Psoas muscle (tissue), 8 donors: ENCODE measurements around the gene ADAMTS3. TPM values are rescaled to one million over a fixed set of nuclear protein-coding genes. Genes with fewer than 3 reads are reported as not detected.

Experiments used
- ATAC-seq, 4 donors: fragments of 200-7000 bp; cut with Tn5 transposase; one replicate each; pipeline ENCODE4 v1.9.1; 2020; ENCODE audit warnings: moderate library complexity in 3 of 4, mild to moderate bottlenecking in 2 of 4
- DNase-seq, 2 donors: peaks; one replicate each; pipeline ENCODE4 v3.0.0-alpha.2; 2020
- H3K27ac ChIP-seq: fragments of 200-600 bp; one replicate; pipeline ENCODE4 v1.8.0; 2022
- H3K27me3 ChIP-seq, 3 donors: fragments of 200-600 bp in 1 of 3; one replicate each; pipeline versions ENCODE4 v1.6.1 to v1.8.0; 2013 to 2022; ENCODE audit warnings: low read length in 2 of 3, mild to moderate bottlenecking in 2 of 3, moderate library complexity in 1 of 3; ENCODE audit not compliant: insufficient read depth in 3 of 3
- H3K36me3 ChIP-seq, 2 donors: fragments of 200-600 bp in 1 of 2; one replicate each; pipeline versions ENCODE4 v1.6.1 to v1.8.0; 2013 to 2022; ENCODE audit warnings: low read depth in 1 of 2, mild to moderate bottlenecking in 1 of 2, moderate library complexity in 1 of 2; ENCODE audit not compliant: insufficient read depth in 1 of 2
- H3K4me1 ChIP-seq: fragments of 200-600 bp; one replicate; pipeline ENCODE4 v1.8.0; 2022
- H3K4me3 ChIP-seq: fragments of 200-600 bp; one replicate; pipeline ENCODE4 v1.8.0; 2022; ENCODE audit warnings: mild to moderate bottlenecking
- H3K9me3 ChIP-seq: fragments of 200-600 bp; one replicate; pipeline ENCODE4 v1.8.0; 2022
- CTCF ChIP-seq: fragments of 200-600 bp; IDR thresholded peaks from one replicate; pipeline ENCODE4 v1.8.0; 2022; ENCODE audit warnings: antibody characterized with exemption
- WGBS, 3 donors: extraction: QIAGEN DNeasy Blood & Tissue Kit; methylation state at CpG; one replicate each; pipeline versions ENCODE4 v1.1.6 to v1.1.7; 2013; 5-methylcytosine and 5-hydroxymethylcytosine counted together
- intact Hi-C, 2 donors: fragments of 100-400 bp; cut with DNase I; formaldehyde crosslinking; loops; one replicate each; pipeline versions ENCODE4 v1.11.0 to v1.14.2; 2022
- polyA plus RNA-seq, 3 donors: library from polyadenylated mRNA; stranded (reverse); fragments of 200-250 nt; gene quantifications; one replicate each; pipeline ENCODE4 v1.2.3, GENCODE V29; 2013
- total RNA-seq, 4 donors: library from RNA; stranded (reverse); fragmentation: NEBNext Ultra II Directional in 2 of 4; extraction: Animal tissue kit (Norgen Biotek cat#: 25700) in 2 of 4; gene quantifications; one replicate each; pipeline versions ENCODE4 v1.2.1 to v1.2.4, GENCODE V29; 2021 to 2023
- donor health status: healthy with polysubstance abuse.
- donor health status: DM: no; HTN: no; CAD: no; lungs with moderate emphysema.
- donor health status: Bipolar disorder and iron deficiency.
- donor health status: healthy.
- donor health status: DM: yes; HTN: yes; CAD: no.
- donor health status: DM: no; HTN: no; CAD: no.
- donor health status: DM: no; HTN: no; CAD: no.
- donor health status: DM: yes; HTN: yes; CAD: no.

The ADAMTS3 gene
- total and polyA plus RNA-seq, 7 donors: 0.01 to 0.89 (median 0.13) TPM

GRCh38 chr4:72397314-72397713, 171.7 kb downstream of the ADAMTS3 start:
- no peak for ATAC-seq
- Histone ChIP-seq H3K4me3 (no peak overlapping the region), H3K9me3 (no peaks in the 10 kb centered on the region), H3K27me3 (no peaks in the 10 kb centered on the region), H3K27ac (no peak overlapping the region), H3K4me1 (no peaks in the 10 kb centered on the region), H3K36me3 (no peaks in the 10 kb centered on the region)
- no peak for TF ChIP-seq CTCF
- no peak for DNase-seq
- intact Hi-C loops: no loop called here
- WGBS, 3 donors: 79 to 85% (median 84%) methylated on average over 7 of the region's 7 CpGs

GRCh38 chr4:72394012-72394663, 174.9 kb downstream of the ADAMTS3 start:
- H3K9me3 ChIP-seq: no peaks in the 10 kb centered on the region
- no peak overlapping the region for H3K27ac ChIP-seq
- ATAC-seq (no peak), DNase-seq (no peak)
- H3K27me3 ChIP-seq: no peaks in the 10 kb centered on the region
- H3K36me3 ChIP-seq: no peaks in the 10 kb centered on the region
- no peaks in the 10 kb centered on the region for H3K4me1 ChIP-seq
- WGBS, 3 donors: 77 to 81% (median 81%) methylated on average over 3 of the region's 3 CpGs
- no peak for TF ChIP-seq CTCF
- H3K4me3 ChIP-seq: no peak overlapping the region
- intact Hi-C loops: no loop called here

GRCh38 chr4:72391281-72391680, 177.7 kb downstream of the ADAMTS3 start:
- TF ChIP-seq CTCF: no peak
- no peak overlapping the region for H3K4me3 ChIP-seq
- ATAC-seq (no peak), DNase-seq (no peak)
- H3K4me1 ChIP-seq: no peaks in the 10 kb centered on the region
- H3K36me3 ChIP-seq: no peaks in the 10 kb centered on the region
- no peak overlapping the region for H3K27ac ChIP-seq
- intact Hi-C loops: no loop called here
- H3K27me3 ChIP-seq: no peaks in the 10 kb centered on the region
- WGBS, 3 donors: 91 to 97% (median 93%) methylated on average over 2 of the region's 2 CpGs
- H3K9me3 ChIP-seq: no peaks in the 10 kb centered on the region

GRCh38 chr4:72390409-72390808, 178.6 kb downstream of the ADAMTS3 start:
- DNase-seq (no peak), ATAC-seq (no peak)
- Histone ChIP-seq H3K4me3 (no peak overlapping the region), H3K27me3 (no peaks in the 10 kb centered on the region), H3K9me3 (no peaks in the 10 kb centered on the region), H3K36me3 (no peaks in the 10 kb centered on the region), H3K4me1 (no peaks in the 10 kb centered on the region), H3K27ac (no peak overlapping the region)
- TF ChIP-seq CTCF: no peak
- intact Hi-C loops: no loop called here
- 20 to 35% (median 33%) methylated on average over 1 of the region's 1 CpG for WGBS, 3 donors

- Histone ChIP-seq H3K4me3 (no peak overlapping the region), H3K9me3 (no peaks in the 10 kb centered on the region), H3K27me3 (no peaks in the 10 kb centered on the region), H3K4me1 (no peaks in the 10 kb centered on the region), H3K27ac (no peak overlapping the region), H3K36me3 (no peaks in the 10 kb centered on the region)
- intact Hi-C loops: no loop called here
- DNase-seq: no peak
- 72 to 88% (median 77%) methylated on average over 1 of the region's 1 CpG for WGBS, 3 donors
- no peak for TF ChIP-seq CTCF
- ATAC-seq: no peak
Measured at GRCh38 chr4:72388521-72388920, 180.5 kb downstream of the ADAMTS3 start.
